GM19324 (cell line): ENCODE results near the gene CEPT1.
"Not testable (repeated sequence)": the region's sequence is repeated elsewhere in the genome, so short reads cannot be mapped to it uniquely, and the experiment has no call there.

Source experiments
- ATAC-seq: cut with Tn5 transposase; IDR thresholded peaks from one replicate; pipeline ENCODE4 v1.9.1; 2021; ENCODE audit warnings: mild to moderate bottlenecking, moderate library complexity; ENCODE audit not compliant: unreplicated experiment, low FRiP score

Gene CEPT1

DNA sequence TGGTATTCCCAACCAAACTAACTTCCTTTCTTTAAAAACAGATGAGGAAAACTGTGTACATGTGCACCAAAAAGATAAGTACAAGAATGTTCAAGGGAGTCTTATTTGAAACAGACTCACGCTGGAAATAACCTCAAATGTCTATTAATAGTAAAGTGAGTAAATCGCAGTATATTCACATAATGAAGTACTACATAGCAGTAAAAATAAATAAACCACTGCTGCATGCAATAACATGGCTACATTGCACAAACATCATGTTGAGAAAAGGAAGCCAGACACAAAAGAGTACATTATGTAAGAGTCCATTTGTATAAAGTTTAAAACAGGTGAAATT is 65.7 kb downstream of the CEPT1 start:
- no peak for ATAC-seq

- ATAC-seq = no peak
Observed at GRCh38 chr1:111208921-111209320, 68.9 kb downstream of the CEPT1 start.

DNA sequence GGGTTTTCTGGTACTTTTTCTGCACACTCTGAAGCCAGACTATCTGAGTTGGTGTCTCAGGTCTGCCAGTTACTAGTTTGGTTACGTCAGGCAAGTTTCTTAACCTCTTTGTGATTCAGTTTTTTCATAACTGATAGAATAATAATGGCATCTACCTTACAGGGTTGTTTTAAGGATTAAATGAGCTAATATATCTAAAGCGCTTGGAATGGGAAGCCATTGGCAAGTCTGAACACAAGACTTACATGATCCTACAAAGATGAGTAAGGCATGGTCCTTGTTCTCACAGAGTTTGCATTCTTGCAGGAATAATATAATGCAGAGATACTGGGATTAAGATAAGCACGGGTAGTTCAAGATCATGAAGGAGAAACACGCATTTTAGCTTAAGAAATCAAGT is 69.6 kb downstream of the CEPT1 start:
- no peak for ATAC-seq

GRCh38 chr1:111211921-111212320 is 71.9 kb downstream of the CEPT1 start:
- no peak for ATAC-seq

- ATAC-seq = no peak
Observed at GRCh38 chr1:111212634-111213335, 72.8 kb downstream of the CEPT1 start.

DNA sequence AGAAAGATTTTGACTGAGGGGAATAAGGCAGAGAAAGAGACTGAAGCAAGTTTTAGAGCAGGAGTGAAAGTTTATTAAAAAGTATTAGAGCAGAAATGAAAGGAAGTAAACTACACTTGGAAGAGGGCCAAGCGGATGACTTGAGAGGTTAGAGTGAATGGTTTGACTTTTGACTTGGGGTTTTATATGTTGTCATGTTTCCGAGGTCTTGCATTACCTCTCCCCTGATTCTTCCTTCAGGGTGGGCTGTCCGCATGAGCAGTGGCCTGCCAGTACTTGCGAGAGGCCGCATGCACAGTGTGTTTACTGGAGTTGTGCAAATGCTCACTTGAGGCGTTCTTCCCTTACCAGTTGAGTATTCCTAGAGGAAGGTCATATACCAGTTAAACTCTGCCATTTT is 73.4 kb downstream of the CEPT1 start:
- ATAC-seq = no peak

DNA sequence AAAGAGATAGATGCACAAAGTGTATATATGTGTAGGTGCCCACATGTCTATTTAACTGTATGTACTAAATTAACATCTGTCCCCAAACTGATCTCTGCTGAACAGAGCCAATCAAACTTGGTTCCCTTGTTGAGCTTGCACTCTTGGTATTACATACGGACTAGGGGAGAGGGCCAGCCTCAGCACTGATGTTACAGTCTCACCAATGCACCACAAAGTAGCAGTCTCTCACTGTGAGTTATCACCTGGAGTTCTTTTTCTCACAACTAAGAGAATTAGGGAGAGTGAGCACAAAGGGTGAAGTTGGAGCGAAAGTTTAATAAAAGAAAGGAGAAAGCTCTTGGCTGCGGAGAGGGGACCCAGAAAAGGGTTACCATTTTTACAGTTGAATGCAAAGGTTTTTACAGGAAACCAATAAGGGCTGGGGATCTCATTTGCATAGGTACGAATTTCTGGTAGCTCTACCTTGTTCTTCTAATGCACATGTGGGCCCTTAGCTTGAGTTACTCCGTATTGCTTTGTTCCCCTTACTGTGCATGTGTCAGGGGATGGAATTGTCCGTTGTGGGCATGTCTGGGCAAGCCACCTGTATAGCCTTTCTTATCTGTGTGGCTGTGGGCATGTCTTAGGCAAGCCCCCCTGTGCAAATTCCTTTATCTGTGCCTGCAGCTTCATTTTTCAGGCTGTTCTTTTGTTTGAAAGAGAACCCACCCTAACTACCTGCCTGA is 74.2 kb downstream of the CEPT1 start:
- ATAC-seq = no peak

DNA sequence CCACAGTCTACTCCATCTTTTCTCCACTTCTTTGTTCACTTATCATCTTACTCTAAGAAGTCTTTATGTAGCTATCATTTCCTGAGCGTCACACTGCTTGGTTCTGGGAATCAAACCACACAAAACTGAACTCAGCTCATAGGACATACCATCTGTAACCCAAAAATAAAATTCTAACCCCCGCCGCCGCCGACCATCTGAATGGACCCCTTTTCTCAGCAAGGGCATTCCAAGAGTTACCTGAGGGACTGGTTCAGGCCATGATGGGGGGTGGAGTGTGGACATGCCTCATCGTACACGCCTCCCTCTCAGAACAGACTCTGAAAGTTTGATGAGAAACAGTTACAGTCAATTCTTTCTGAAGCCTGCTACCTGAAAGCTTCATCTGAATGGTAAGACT is 74.9 kb downstream of the CEPT1 start:
- ATAC-seq = no peak

GRCh38 chr1:111215285-111215684 is 75.3 kb downstream of the CEPT1 start:
- ATAC-seq = not testable (repeated sequence)

GRCh38 chr1:111216751-111217150 is 76.7 kb downstream of the CEPT1 start:
- ATAC-seq = no peak

DNA sequence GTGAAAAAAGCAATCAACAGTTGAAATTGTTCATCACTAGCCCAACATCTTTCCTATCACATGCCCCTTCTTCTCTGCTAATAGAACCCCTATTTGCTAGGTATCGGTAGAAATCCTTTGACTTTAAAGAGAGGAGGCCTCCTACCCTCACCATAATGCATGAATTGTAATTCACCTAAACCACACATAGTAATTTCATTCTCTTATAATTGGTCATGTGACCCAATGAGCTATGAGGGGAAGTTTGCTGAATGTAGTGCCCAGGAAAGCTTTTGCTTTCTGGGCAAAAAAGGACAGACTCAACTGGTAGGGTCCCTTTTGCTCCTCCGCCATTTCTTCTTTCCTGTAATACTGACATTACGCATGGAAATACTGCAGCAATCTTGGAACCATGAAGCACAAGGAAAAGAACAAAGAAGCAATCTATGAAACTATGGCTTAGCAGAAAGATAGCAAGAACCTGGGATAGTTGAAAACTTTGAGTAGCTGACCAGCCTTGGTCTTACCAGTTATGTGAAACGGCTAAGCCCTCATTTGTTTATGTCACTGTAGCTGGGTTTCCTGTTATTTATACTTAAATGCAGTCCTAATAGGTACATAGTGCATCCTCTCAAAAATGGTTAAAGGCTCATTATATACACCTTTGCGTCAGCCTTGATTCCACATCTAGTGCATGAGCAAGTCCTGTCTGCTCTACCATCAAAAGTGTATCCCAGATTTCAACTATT is 77.3 kb downstream of the CEPT1 start:
- ATAC-seq = no peak

- no peak for ATAC-seq
Observed at GRCh38 chr1:111218701-111219556, 78.9 kb downstream of the CEPT1 start.

DNA sequence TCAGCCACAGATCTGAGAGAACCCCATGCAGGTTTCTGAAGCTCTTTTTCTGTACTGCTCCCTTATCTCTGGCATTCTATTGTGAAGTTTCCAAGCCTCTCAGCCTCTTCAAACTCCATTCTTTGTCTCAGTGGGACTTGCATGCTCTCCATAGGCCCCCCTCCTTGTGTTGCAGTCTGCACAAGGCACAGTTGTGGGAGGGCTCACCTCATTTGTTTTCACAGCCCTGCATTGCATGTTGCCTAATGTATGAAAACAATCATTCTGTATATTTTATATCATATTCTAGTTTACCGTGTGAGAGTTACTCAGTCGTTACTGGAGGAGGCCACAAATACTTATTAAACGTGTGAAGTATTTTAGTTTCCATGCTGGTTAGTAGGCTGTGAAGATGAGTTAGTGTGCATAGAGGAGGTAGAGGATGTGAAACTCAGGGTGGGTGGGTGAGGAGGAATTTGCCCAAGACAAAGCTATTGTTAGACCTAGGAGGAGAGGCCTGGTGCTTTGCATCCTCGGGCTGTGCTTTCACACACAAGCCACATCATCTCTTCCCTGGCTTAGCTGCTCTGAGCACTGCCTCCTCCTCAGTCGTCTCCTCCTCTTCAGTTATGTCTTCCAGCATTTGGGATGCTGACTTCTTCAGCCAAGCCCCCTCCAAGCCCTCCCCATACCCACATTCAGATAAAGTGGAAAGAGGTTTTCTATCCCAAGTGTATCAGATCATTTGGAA is 79.7 kb downstream of the CEPT1 start:
- ATAC-seq = peak; percentile 33

GRCh38 chr1:111220302-111220890 is 80.4 kb downstream of the CEPT1 start:
- ATAC-seq = no peak

DNA sequence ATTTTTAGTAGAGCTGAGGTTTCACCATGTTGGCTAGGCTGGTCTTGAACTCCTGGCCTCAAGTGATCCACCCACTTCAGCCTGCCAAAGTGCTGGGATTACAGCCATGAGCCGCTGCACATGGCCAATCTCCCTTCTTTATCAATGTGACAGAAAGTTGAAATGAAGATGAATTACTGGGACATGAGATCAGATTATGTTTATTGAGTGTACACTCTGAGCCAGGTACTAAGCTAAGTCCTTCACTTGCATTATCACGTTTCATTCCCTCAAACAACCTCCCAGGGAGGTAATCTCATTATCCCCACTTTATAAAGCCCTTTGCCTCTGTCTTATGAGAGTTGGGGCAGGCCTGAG is 81.2 kb downstream of the CEPT1 start:
- ATAC-seq = no peak

- ATAC-seq = peak; percentile 43
Observed at GRCh38 chr1:111221633-111222291, 81.7 kb downstream of the CEPT1 start.

DNA sequence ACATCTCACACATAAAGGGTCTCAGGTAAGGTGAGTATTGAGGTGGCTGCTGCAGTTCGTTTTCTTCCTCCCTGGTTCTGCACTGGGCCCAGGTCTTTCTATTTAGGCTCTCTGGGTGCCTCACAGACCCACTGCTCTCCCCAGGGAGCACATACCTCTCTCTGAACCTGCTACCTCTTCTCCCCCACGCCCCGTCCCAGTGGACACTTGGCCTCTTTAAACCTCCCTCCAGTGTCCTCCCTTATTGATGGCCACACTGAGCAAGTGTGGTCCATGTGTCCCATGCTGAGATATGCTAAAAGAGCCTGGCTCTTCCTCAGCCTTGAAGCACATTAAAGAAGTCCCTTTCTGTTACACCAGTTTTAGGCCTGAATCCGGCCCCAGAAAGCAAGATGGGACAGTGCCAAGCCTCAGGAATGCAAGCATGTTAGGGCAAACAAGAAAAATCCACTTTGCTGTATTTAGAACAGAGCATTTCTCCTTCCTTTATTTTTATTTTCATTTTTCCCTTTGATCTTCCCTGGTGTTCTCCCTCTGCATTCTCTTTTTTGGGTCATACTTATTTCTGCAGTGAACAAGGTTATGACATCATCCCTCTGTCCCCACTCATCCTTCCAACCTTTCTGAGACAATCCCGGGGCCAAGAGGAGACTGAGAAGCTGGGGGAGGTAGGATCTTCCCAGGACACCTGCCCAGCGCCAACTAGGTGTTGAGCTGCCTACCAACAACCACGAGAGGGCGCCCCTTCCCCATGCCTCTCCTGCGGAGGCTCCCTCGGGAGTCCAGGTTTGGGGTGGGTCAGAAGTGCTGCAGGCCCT is 82.5 kb downstream of the CEPT1 start:
- peak; percentile 32 for ATAC-seq

GRCh38 chr1:111223126-111223685 is 83.2 kb downstream of the CEPT1 start:
- ATAC-seq = no peak
